ENCODE results near the gene ASIP. TPM values are rescaled to one million over a fixed set of nuclear protein-coding genes. Genes with fewer than 3 reads are reported as not detected.

Gene ASIP
- total and polyA plus RNA-seq, 2 of the 4 experiments (the other 2 are of a cell fraction): not detected

DNA sequence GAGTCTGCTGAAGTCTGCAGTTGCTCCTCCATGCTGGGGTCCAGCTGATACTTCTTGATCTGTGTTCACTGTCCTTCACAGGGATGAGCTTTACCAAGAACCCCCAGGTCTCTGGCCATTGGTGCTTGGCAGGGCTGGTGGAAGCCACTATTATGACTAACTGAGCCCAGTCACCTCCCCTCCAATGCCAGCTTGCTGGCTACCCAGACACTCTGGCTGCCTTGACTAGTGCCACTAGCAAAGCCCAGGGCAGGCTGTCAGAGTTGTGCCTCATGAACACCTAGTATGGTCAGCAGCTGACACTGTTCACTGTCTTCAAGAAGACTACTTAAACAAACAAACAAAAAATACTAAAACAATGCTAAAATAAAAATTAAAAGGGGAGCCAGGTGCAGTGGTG lies 8.8 kb downstream of the ASIP start:
- no peak overlapping the region for H2BK15ac ChIP-seq (ENCODE audit: low read depth, low read length)
- 0 out of 2 replicates have a peak, but pooled peaks cover 5% of the 10 kb centered on the region for H3K9me1 ChIP-seq (ENCODE audit: insufficient read depth, low read length)
- H2AK5ac ChIP-seq (ENCODE audit: low read depth, low read length): no peak overlapping the region
- H3K4me1 ChIP-seq (ENCODE audit: control insufficient read depth, insufficient read depth, low read length): no peaks in the 10 kb centered on the region; the same call in none of the 2 replicates
- intact Hi-C loops (cut with micrococcal nuclease): no loop called here
- no peaks in the 10 kb centered on the region for H3K9me3 ChIP-seq (ENCODE audit: control insufficient read depth, insufficient read depth, low read length)
- H3K9ac ChIP-seq (ENCODE audit: low read depth, low read length): no peak overlapping the region
- H2AK9ac ChIP-seq (replicated peaks; ENCODE audit: low read depth, low read length, poor library complexity): no peak overlapping the region
- no peaks in the 10 kb centered on the region for H3K79me1 ChIP-seq (ENCODE audit: low read depth in 1 of 2, low read length in 2 of 2)
- H3K14ac ChIP-seq (replicated peaks; ENCODE audit: low read depth, low read length): no peak overlapping the region
- no peak overlapping the region for H2BK5ac ChIP-seq (ENCODE audit: low read depth, low read length, poor library complexity, severe bottlenecking)
- no peak overlapping the region for H2BK20ac ChIP-seq (ENCODE audit: low read depth, low read length)
- no TSS peak for BruUV-seq (replicated peaks)
- no peak overlapping the region for H2BK120ac ChIP-seq (ENCODE audit: low read depth, low read length)
- no peak overlapping the region for H2AFZ ChIP-seq (replicated peaks; ENCODE audit: low read length, poor library complexity)
- H3K4ac ChIP-seq (ENCODE audit: low read depth, low read length): no peak overlapping the region
- no peak overlapping the region for H4K91ac ChIP-seq (ENCODE audit: insufficient read depth, low read depth, low read length)
- no peaks in the 10 kb centered on the region for H3K36me3 ChIP-seq (ENCODE audit: control insufficient read depth, insufficient read depth, low read length)
- H3K4me2 ChIP-seq (ENCODE audit: low read depth, low read length): no peak overlapping the region
- DNase-seq (no peak), ATAC-seq (ENCODE audit: low read depth) (no peak)
- dilution Hi-C loops (cut with HindIII; ENCODE audit: low sequenced_read_pairs, unreplicated experiment): no loop called here
- no peak overlapping the region for H3K27ac ChIP-seq (ENCODE audit: insufficient read depth, low read length)
- no peak overlapping the region for H3K4me3 ChIP-seq (ENCODE audit: insufficient read depth, low read depth, low read length)
- H3K27me3 ChIP-seq (ENCODE audit: control insufficient read depth, insufficient read depth, low read length): no peaks in the 10 kb centered on the region
- H3K56ac ChIP-seq (ENCODE audit: extremely low read depth, insufficient read depth, low read length): no peak overlapping the region
- in situ Hi-C loops (cut with MboI; ENCODE audit: low sequenced_read_pairs): loop anchor here (5.0 kb wide), 1 partner anchor 58 kb away; no protein-coding TSS in a partner anchor
- ChIA-PET POLR2A (ENCODE audit: unreplicated experiment) (interaction anchor here (0.6 kb wide), 1 partner anchor 160 kb away, joined by 4 read pairs; no protein-coding TSS in a partner anchor), CTCF (interaction anchor here (0.6 kb wide), 1 partner anchor 499 kb away, joined by 3 read pairs; no protein-coding TSS in a partner anchor)
- TF ChIP-seq NFE2L2 (IDR thresholded peaks at IDR 0.05; ENCODE audit: low read depth, low read length) (no peak), SMC3 (IDR thresholded peaks at IDR 0.05; ENCODE audit: low read depth, low read length) (no peak), MAZ (IDR thresholded peaks at IDR 0.05; ENCODE audit: borderline replicate concordance, low read depth, low read length) (no peak), POLR2A (IDR thresholded peaks at IDR 0.05; ENCODE audit: low read depth, low read length) (no peak), CHD1 (IDR thresholded peaks at IDR 0.05; ENCODE audit: low read depth, low read length) (no peak), MAFK (IDR thresholded peaks at IDR 0.05; ENCODE audit: low read depth, low read length) (no peak), FOS (IDR thresholded peaks at IDR 0.05; ENCODE audit: low read depth, low read length) (no peak), RCOR1 (IDR thresholded peaks at IDR 0.05; ENCODE audit: insufficient replicate concordance, low read length) (no peak), BHLHE40 (IDR thresholded peaks at IDR 0.05; ENCODE audit: low read depth, low read length) (no peak), RAD21 (IDR thresholded peaks at IDR 0.05; ENCODE audit: low read length) (no peak)
- TF ChIP-seq, protein P1, sequence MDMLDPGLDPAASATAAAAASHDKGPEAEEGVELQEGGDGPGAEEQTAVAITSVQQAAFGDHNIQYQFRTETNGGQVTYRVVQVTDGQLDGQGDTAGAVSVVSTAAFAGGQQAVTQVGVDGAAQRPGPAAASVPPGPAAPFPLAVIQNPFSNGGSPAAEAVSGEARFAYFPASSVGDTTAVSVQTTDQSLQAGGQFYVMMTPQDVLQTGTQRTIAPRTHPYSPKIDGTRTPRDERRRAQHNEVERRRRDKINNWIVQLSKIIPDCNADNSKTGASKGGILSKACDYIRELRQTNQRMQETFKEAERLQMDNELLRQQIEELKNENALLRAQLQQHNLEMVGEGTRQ (IDR thresholded peaks at IDR 0.05; ENCODE audit: low read depth, low read length): no peak
- H3K18ac ChIP-seq (ENCODE audit: low read depth, low read length): no peak overlapping the region
- H3K23ac ChIP-seq (ENCODE audit: low read depth, low read length): no peak overlapping the region
- no peak overlapping the region for H4K5ac ChIP-seq (ENCODE audit: low read depth, low read length)
- H4K20me1 ChIP-seq (ENCODE audit: insufficient read depth, low read length): no peaks in the 10 kb centered on the region
- H4K8ac ChIP-seq (ENCODE audit: low read depth in 2 of 2, low read length in 2 of 2): no peak overlapping the region
